Osteocyte (in vitro differentiated cells): Measurements from ENCODE around the gene RIPOR3. TPM values are rescaled to one million over a fixed set of nuclear protein-coding genes. Genes with fewer than 3 reads are reported as not detected.

Experiments used
- DNase-seq: peaks from one replicate; pipeline ENCODE4 v3.0.0; 2021; ENCODE audit warnings: mixed read lengths; ENCODE audit not compliant: unreplicated experiment; ENCODE audit errors: extremely low spot score
- H3K27ac Mint-ChIP-seq: one replicate; pipeline ENCODE4 v1.8.0; 2021; ENCODE audit warnings: mild to moderate bottlenecking, mixed read lengths; ENCODE audit not compliant: unreplicated experiment
- H3K27me3 Mint-ChIP-seq: one replicate; pipeline ENCODE4 v1.8.0; 2021; ENCODE audit warnings: mixed read lengths; ENCODE audit not compliant: unreplicated experiment
- H3K36me3 Mint-ChIP-seq: one replicate; pipeline ENCODE4 v1.8.0; 2021; ENCODE audit warnings: mixed read lengths; ENCODE audit not compliant: unreplicated experiment
- H3K4me1 Mint-ChIP-seq: one replicate; pipeline ENCODE4 v1.8.0; 2021; ENCODE audit warnings: mixed read lengths; ENCODE audit not compliant: unreplicated experiment
- H3K4me3 Mint-ChIP-seq: one replicate; pipeline ENCODE4 v1.8.0; 2021; ENCODE audit warnings: mild to moderate bottlenecking, moderate library complexity, mixed read lengths; ENCODE audit not compliant: unreplicated experiment
- H3K9me3 Mint-ChIP-seq: one replicate; pipeline ENCODE4 v1.8.0; 2021; ENCODE audit warnings: mixed read lengths; ENCODE audit not compliant: unreplicated experiment
- total RNA-seq: library from RNA; stranded (reverse); gene quantifications from 2 replicates; pipeline ENCODE4 v1.2.1, GENCODE V29; 2021
- TF ChIP-seq, protein P1 (sequence below): fragments of 200-600 bp; sonication (generic); IDR thresholded peaks from 2 replicates; pipeline ENCODE4 v1.5.0; 2021; ENCODE audit warnings: antibody characterized with exemption, mild to moderate bottlenecking, moderate library complexity

Gene RIPOR3
- total RNA-seq, 1 donor from 2014 or later = 0.11 TPM

DNA sequence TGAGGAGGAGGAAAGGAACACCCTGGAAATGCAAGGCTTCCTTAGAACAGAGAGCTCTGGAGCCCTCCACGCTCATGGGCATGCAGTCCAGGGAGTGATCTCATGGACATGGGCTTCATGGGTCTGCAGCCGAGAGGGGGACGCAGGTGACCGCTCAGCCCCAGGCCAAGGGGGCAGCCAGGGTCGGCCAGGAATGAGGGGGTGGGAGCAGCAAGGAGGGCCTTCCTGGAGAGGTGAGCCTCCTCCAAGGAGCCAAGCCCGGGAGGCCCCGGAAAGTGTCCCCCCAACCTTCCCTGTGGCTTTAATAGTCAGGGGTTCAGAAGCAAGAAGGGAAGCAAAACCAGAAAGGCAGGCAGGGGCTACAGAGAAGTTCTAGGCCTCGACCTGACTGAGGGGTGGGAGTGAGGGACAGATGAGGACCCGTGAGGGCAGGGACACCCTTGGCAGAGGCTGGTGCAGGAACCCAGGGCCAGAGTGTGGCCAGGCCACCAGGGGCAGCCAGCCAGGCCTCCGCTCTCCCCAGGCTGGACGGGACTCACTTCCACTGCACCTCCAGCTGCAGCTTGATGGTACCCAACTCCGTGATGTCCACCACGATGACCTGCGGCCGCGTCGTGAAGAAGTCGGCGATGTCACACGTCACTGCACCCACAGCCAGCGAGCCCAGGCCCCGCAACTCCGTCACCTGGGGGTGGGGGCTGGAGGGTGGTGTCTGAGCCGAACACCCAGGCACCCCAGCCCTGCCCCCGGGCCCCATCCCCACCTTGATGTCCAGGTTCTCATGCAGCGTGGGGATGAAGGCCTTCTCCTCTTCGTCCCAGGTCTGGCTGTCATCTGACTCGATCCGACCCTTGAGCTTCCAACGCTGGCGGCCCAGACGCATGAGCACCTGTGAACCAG lies 83.2 kb downstream of the RIPOR3 start:
- Mint-ChIP-seq H3K4me3 (no peak overlapping the region), H3K36me3 (no peaks in the 10 kb centered on the region), H3K27me3 (peaks cover 4% of the 10 kb centered on the region), H3K9me3 (no peaks in the 10 kb centered on the region), H3K27ac (no peak overlapping the region), H3K4me1 (no peaks in the 10 kb centered on the region)
- TF ChIP-seq, protein P1, sequence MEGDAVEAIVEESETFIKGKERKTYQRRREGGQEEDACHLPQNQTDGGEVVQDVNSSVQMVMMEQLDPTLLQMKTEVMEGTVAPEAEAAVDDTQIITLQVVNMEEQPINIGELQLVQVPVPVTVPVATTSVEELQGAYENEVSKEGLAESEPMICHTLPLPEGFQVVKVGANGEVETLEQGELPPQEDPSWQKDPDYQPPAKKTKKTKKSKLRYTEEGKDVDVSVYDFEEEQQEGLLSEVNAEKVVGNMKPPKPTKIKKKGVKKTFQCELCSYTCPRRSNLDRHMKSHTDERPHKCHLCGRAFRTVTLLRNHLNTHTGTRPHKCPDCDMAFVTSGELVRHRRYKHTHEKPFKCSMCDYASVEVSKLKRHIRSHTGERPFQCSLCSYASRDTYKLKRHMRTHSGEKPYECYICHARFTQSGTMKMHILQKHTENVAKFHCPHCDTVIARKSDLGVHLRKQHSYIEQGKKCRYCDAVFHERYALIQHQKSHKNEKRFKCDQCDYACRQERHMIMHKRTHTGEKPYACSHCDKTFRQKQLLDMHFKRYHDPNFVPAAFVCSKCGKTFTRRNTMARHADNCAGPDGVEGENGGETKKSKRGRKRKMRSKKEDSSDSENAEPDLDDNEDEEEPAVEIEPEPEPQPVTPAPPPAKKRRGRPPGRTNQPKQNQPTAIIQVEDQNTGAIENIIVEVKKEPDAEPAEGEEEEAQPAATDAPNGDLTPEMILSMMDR = no peak
- DNase-seq = no peak

DNA sequence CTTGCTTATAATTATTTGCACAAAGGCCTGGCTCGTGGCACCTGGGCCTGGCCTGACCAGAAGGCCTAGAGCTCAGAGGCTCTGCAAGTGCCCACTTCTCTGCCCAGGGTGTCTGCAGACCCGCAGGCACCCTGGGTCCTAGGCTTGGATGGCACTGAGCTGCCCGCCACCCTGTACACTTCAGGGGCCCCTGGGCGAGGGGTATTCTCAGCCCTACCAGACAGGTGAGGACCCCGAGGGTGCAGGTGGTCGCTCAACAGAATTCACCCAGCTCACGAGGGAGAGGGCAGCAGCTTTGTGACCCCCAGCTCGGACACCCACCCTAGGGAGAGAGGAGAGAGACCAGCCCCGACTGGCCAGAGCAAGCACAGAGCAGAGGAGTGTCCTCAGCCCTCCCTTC lies 83.9 kb downstream of the RIPOR3 start:
- DNase-seq = no peak
- peaks cover under 1% of the 10 kb centered on the region for H3K27me3 Mint-ChIP-seq
- H3K4me1 Mint-ChIP-seq = peaks cover 2% of the 10 kb centered on the region
- H3K36me3 Mint-ChIP-seq = no peaks in the 10 kb centered on the region
- H3K9me3 Mint-ChIP-seq = no peaks in the 10 kb centered on the region
- H3K4me3 Mint-ChIP-seq = no peak overlapping the region
- no peak overlapping the region for H3K27ac Mint-ChIP-seq
- TF ChIP-seq, protein P1 = no peak

DNA sequence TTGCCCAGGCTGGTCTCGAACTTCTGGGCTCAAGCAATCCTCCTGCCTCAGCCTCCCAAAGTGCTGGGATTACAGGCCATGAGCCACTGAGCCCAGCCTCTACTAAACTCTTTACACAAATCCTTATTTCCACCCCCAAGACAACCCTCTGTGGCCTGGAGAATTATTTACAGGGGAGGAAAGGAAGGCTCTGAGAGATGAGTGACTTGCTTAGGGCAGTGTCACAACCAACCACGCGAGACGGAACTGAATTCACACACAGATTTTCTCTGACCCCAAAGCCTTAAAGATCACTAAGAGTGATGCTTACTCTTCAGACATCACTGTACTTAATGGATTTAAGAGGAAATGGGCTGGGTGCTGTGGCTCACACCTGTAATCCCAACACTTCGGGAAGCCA lies 86.2 kb downstream of the RIPOR3 start:
- H3K27me3 Mint-ChIP-seq = peaks cover 8% of the 10 kb centered on the region
- no peak overlapping the region for H3K4me3 Mint-ChIP-seq
- H3K27ac Mint-ChIP-seq = no peak overlapping the region
- TF ChIP-seq, protein P1 = no peak
- DNase-seq = no peak
- H3K9me3 Mint-ChIP-seq = no peaks in the 10 kb centered on the region
- H3K4me1 Mint-ChIP-seq = peaks cover 2% of the 10 kb centered on the region
- no peaks in the 10 kb centered on the region for H3K36me3 Mint-ChIP-seq

DNA sequence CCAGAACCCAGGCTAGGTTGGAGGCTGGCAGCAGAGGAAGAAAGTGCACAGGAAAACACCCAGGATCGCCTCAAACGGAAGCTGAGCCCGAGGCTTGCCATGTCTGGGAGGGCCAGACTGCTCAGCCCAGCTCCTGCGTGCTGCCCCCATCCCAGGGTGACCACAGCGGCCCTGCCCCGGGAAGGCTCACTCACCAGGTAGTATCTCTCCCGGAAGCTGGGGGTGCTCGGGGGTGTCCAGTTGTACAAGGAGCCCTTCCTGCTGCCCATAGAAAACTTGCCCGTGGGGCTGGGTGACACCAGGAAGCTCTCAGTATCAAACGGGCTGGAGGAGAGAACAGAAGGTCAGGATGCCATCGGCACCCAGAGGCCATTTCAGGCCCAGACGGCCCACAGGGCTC lies 86.9 kb downstream of the RIPOR3 start:
- TF ChIP-seq, protein P1 = no peak
- peaks cover 13% of the 10 kb centered on the region for H3K27me3 Mint-ChIP-seq
- no peak overlapping the region for H3K4me3 Mint-ChIP-seq
- no peak overlapping the region for H3K27ac Mint-ChIP-seq
- peaks cover 3% of the 10 kb centered on the region for H3K4me1 Mint-ChIP-seq
- H3K9me3 Mint-ChIP-seq = no peaks in the 10 kb centered on the region
- H3K36me3 Mint-ChIP-seq = no peaks in the 10 kb centered on the region
- DNase-seq = no peak

DNA sequence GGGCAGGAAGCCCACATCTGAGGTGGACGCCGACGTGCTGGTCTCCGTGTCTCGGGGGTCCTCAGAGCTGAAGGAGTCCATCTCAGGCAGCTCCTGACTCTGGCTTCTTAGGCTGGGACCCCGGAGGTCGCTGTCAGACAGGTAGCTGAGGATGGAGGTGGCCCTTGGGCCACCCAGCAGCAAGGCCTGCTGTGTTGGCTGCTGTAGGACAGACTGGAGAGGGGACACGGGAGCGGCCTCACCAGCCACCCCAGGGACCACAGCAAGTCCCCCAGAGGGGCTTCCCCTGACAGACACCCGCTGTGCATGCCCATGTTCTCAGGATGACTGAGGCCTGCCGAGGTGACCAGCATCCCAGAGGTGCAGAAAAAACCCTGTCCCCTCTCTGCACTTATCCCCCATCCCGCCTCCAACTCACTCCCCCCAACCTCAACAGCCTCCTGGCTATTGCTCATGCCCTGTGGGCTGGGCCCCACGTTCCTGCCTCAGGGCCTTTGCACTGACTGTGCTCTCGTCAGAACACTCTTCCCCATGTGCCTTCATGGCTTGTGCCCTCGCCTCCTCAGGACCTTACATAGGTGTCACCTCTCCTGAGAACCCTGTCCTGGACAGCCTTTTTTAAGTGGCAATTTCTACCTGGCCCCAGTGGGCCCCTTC lies 88.8 kb downstream of the RIPOR3 start:
- Mint-ChIP-seq H3K4me3 (no peak overlapping the region), H3K36me3 (no peaks in the 10 kb centered on the region), H3K4me1 (peaks cover 5% of the 10 kb centered on the region), H3K9me3 (no peaks in the 10 kb centered on the region), H3K27ac (no peak overlapping the region), H3K27me3 (peaks cover 17% of the 10 kb centered on the region)
- no peak for DNase-seq
- TF ChIP-seq, protein P1 = no peak
